Heart left ventricle (tissue), 13 donors: ENCODE data around the gene CDC25B.

Experiments
- CTCF ChIP-seq, 12 donors: fragments of 200-600 bp; sonication (generic) in 4 of 12; IDR thresholded peaks; one replicate each; pipeline versions ENCODE4 v1.5.0 to v1.8.0; 2018 to 2022; ENCODE audit warnings: antibody characterized with exemption in 12 of 12, mild to moderate bottlenecking in 5 of 12
- POLR2A ChIP-seq, 2 donors: fragments of 450-650 bp; IDR thresholded peaks; one replicate each; pipeline ENCODE4 v1.6.1; 2017; ENCODE audit warnings: antibody characterized with exemption in 2 of 2, mild to moderate bottlenecking in 2 of 2, moderate library complexity in 2 of 2
- donor health status: ischemic (EF 13 %, LVEDD 7.1; RV severe dilation, severe dysfunction).
- donor health status: DM: no; HTN: yes; CAD: no.
- donor health status: DM: no; HTN: no; CAD: no.
- donor health status: ischemic (EF 25% LVEDD 6.9; RV normal size, moderate dysfunction).
- donor health status: ischemic (EF 25% LVEDD 5.7; RV mildly dilated, moderate dysfunction).
- donor health status: ischemic (EF 35%, LVEDD 5.7; RV mildly dilated, moderate dysfunction).
- donor health status: nonischemic (EF 11% LVEDD 7.7; RV severe dilation, severe dysfunction).
- donor health status: DM: yes; HTN: yes; CAD: no.
- donor health status: PGD.
- donor health status: ischemic (EF 29% LVEDD 5.4; RV normal size, mild dysfunction).
- donor health status: nonischemic (EF 23%, LVEDD 6.1; RV moderate dilation, normal function).

GRCh38 chr20:3783511-3784195 lies 12.5 kb upstream of the CDC25B start:
- TF ChIP-seq CTCF (IDR thresholded peaks at IDR 0.05) (no peak), POLR2A (IDR thresholded peaks at IDR 0.05) (no peak)
